GM12892 (cell line): ENCODE measurements around the gene TTC23L.

Experiments
- POLR2A ChIP-seq: IDR thresholded peaks from 2 replicates; pipeline ENCODE4 v1.6.1; 2011; ENCODE audit warnings: low read depth, low read length, control low read depth
- POLR2AphosphoS5 ChIP-seq: IDR thresholded peaks from 2 replicates; pipeline ENCODE4 v1.6.1; 2011; ENCODE audit warnings: low read depth, low read length, control low read depth

DNA sequence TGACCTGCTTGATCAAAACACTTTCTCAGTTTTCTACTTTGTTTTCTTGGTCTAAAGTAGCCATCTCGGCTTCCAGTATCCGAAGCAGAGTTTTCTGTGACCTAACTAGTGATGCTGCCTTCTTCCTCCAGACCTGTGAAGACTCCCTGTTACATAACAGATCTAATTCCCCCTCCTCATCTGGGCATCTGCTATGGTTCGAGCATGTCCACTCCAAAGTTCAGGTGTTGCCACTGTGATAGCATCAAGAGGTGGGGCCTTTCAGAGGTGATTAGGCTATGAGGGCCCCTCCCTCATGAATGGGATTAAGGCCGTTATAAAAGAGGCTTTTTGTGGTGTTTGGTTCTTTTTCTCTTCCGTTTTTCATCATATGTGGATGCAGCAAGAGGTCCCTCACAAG, 20.3 kb downstream of the TTC23L start:
- TF ChIP-seq POLR2A = no peak
- TF ChIP-seq POLR2AphosphoS5 = no peak
